Peyer's patch (tissue), 4 donors: Measurements from ENCODE around the gene KCNB1.

Experiments
- CTCF ChIP-seq, 6 experiments: fragments of 450-650 bp in 4 of 6; fragments of 200-600 bp in 2 of 6; sonication (generic) in 1 of 6; IDR thresholded peaks; one replicate each; pipeline ENCODE4 v1.5.1; 2017 to 2019; ENCODE audit warnings: antibody characterized with exemption in 6 of 6, mild to moderate bottlenecking in 3 of 6, moderate library complexity in 1 of 6
- POLR2A ChIP-seq, 2 donors: fragments of 450-650 bp; IDR thresholded peaks; one replicate each; pipeline ENCODE4 v1.5.1; 2017; ENCODE audit warnings: antibody characterized with exemption in 2 of 2, mild to moderate bottlenecking in 2 of 2, moderate library complexity in 2 of 2

- TF ChIP-seq CTCF (IDR thresholded peaks at IDR 0.05): no peak
- TF ChIP-seq POLR2A (IDR thresholded peaks at IDR 0.05): no peak
Measured at GRCh38 chr20:49375170-49375569, 107.3 kb downstream of the KCNB1 start.
